ENCODE data around the gene TENT5C. TPM values are rescaled to one million over a fixed set of nuclear protein-coding genes. Genes with fewer than 3 reads are reported as not detected.

The TENT5C gene
- total RNA-seq: 2.6 and 6.0 TPM in 2 replicates

GRCh38 chr1:117605774-117606648 is at the start of gene TENT5C:
Gene TENT5C (plus strand): TSS chr1:117606048. CDS start chr1:117622869, 16,821 bp downstream.

Other genes starting within 250 kb of the TENT5C start
- gene MAN1A2, start 238.6 kb upstream of the TENT5C start, total RNA-seq: 52.9 and 58.6 TPM in 2 replicates

All from smooth muscle cell of trachea (primary cell).